HEK293 (cell line): Measurements from ENCODE around the gene ZER1.

Experiments
- CTCF ChIP-seq: fragments of 450-650 bp; formaldehyde crosslinking; IDR thresholded peaks from 2 replicates; pipeline ENCODE4 v1.5.1; 2016; ENCODE audit warnings: missing biosample characterization, missing genetic modification characterization
- GLIS2 ChIP-seq: fragments of 450-650 bp; formaldehyde crosslinking; IDR thresholded peaks from 2 replicates; pipeline ENCODE4 v1.5.1; 2016; ENCODE audit warnings: missing biosample characterization, missing genetic modification characterization
- ZBTB1 ChIP-seq: fragments of 450-650 bp; formaldehyde crosslinking; IDR thresholded peaks from 2 replicates; pipeline ENCODE4 v1.5.1; 2016; ENCODE audit warnings: missing biosample characterization, missing genetic modification characterization
- ZNF792 ChIP-seq: fragments of 450-650 bp; formaldehyde crosslinking; IDR thresholded peaks from 2 replicates; pipeline ENCODE4 v1.5.1; 2016; ENCODE audit warnings: missing biosample characterization, missing genetic modification characterization

GRCh38 chr9:128703616-128704355, 67.9 kb downstream of the ZER1 start:
- no peak; the same call in 1 of the 2 replicates for TF ChIP-seq CTCF (tag by site-specific recombination)
- TF ChIP-seq ZBTB1: no peak
- TF ChIP-seq GLIS2 (tag by site-specific recombination): no peak
- TF ChIP-seq ZNF792 (tag by site-specific recombination): no peak
